Suppressor macrophage (primary cell): ENCODE results near the gene FOXP4.
"Not testable (repeated sequence)": the region's sequence is repeated elsewhere in the genome, so short reads cannot be mapped to it uniquely, and the experiment has no call there.

Experiments used
- DNase-seq, 4 experiments: peaks; one replicate each; pipeline ENCODE4 v3.0.0-alpha.2; 2020 to 2022

FOXP4 gene

GRCh38 chr6:41600499-41601247 is 54.5 kb downstream of the FOXP4 start:
- DNase-seq = no peak

- no peak for DNase-seq
These were observed 55.0 kb downstream of the FOXP4 start for GRCh38 chr6:41601248-41601549.

- no peak for DNase-seq
These were observed 56.2 kb downstream of the FOXP4 start for GRCh38 chr6:41602422-41602743.

GRCh38 chr6:41602864-41603608 is 56.9 kb downstream of the FOXP4 start:
- peak; percentile 86 to 94 (median 88) for DNase-seq

DNA sequence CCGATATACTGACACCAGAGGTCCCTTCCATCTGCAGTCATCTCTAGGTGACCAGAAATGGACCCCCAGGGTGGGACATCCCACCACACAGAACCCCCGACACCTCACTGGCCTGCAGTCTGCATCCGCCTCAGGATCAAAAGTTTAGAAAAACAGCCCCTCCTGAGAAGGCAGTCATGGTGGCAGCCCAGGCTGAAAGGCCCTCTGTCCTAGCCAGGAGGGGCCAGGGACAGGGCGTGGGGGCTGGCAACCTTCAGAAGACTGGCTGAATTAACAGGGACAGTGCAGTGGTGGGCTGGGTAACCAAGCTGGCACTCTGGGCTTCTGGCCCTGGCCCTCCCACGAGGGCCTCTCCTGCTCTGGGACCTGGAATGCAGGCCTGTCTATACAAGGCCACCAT is 57.8 kb downstream of the FOXP4 start:
- DNase-seq = no peak

- no peak for DNase-seq
These were observed 59.5 kb downstream of the FOXP4 start for GRCh38 chr6:41605649-41606048.

DNA sequence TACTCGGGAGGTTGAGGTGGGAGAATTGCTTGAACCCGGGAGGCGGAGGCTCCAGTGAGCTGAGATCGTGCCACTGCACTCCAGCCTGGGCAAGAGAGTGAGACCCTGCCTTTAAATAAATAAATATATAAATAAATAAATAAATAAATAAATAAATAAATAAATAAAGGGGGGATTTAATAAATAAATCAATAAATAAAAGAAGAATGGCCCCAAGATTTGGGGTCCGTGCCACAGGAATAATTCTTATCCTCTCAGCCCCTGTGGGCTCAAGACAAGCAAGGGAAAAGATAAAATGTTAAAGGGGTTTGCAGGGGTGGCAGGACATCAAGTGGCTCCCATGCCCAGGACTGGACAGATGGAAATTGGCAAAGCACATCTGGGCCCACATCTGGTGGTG is 60.9 kb downstream of the FOXP4 start:
- no peak for DNase-seq

- no peak for DNase-seq
These were observed 61.6 kb downstream of the FOXP4 start for GRCh38 chr6:41607736-41608135.

DNA sequence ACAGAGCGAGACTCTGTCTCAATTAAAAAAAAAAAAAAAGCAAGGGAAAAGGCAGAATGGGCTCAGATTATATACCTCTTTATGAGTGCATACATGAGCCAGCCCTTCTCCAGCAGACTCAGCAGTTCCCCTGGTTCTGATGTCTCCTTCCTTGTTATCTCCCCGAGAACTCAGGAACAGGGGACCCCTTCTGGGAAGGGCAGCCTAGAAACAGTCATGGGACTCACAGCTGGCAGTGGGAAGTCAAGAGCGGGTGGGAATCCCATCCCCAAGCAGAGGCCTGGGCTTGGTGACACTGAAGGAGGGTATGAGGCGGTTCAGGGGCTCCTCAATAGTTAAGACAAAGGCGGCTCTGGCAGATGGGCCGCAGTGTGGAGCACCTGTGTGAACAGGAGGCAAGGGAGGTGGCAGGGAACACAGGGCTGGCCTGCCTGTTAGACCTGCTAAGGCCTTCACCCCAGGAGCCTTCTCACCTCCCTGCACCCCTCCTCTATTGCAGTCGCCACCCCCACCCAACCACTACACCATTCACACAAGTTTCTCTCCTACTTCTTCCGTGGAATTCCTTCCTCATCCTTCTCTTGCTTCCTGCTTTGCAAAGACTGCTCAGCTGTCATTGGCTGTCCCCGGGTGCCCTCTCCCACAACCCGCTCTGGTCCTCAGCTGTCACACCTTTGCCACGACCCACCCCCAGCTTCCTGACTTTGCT is 62.4 kb downstream of the FOXP4 start:
- DNase-seq = no peak

GRCh38 chr6:41614715-41615114 is 68.5 kb downstream of the FOXP4 start:
- no peak for DNase-seq

DNA sequence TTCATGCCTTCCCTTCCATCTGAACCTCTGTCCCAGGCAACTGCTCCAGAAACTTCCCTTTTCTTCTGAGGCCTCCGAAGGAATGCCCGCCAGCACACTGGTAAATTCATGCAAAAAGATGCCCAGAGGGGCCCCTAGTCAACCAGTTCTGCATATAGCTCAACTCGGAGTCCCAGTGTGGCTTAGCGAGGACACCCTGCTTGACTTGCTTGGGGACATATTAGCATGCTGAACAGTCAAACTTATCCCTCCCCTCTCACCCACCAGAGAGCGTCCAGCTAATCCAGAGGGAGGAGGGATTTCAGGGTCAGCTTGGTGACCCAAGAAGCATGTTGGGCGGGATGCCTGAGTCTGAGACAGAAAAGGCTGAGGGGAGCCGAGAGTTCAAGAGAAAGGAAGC is 69.1 kb downstream of the FOXP4 start:
- no peak for DNase-seq

- DNase-seq = no peak
These were observed 72.4 kb downstream of the FOXP4 start for GRCh38 chr6:41618598-41618997.

- DNase-seq = not testable (repeated sequence)
These were observed 73.0 kb downstream of the FOXP4 start for GRCh38 chr6:41619193-41619592.

DNA sequence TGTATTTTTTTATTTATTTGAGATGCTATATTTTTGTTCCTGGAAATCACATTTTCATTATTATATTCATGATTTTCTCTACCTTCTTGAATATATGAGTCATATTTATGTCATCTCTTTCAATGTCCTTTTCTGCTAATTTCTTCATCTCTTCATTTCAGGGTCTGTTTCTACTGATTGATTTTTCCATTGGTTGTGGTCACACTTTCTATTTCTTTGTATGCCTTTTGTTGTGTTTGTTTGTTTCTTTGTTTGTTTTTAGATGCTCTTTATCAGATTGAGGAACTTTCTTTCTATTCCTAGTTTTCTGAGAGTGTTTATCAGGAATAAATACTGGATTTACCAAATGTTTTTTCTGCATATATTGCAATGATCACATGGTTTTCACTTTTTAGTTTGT is 75.2 kb downstream of the FOXP4 start:
- no peak for DNase-seq

DNA sequence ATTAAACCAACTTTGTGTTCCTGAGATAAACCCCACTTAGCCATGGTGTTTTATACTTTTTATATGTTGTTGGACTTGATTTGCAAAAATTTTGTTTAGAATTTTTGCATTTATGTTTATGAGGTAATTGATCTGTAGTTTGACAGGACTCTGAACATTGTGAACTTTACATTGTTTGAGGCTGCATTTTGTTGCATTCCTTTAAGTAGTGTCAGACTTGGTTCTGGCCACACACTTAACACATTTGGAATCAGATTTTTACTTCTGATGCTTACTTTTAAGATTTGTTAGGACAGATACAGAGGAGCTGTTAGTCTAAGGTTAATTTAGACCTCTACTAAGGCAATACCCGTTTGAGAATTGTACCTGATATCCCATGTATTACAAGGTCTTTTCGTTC is 75.6 kb downstream of the FOXP4 start:
- DNase-seq = no peak

DNA sequence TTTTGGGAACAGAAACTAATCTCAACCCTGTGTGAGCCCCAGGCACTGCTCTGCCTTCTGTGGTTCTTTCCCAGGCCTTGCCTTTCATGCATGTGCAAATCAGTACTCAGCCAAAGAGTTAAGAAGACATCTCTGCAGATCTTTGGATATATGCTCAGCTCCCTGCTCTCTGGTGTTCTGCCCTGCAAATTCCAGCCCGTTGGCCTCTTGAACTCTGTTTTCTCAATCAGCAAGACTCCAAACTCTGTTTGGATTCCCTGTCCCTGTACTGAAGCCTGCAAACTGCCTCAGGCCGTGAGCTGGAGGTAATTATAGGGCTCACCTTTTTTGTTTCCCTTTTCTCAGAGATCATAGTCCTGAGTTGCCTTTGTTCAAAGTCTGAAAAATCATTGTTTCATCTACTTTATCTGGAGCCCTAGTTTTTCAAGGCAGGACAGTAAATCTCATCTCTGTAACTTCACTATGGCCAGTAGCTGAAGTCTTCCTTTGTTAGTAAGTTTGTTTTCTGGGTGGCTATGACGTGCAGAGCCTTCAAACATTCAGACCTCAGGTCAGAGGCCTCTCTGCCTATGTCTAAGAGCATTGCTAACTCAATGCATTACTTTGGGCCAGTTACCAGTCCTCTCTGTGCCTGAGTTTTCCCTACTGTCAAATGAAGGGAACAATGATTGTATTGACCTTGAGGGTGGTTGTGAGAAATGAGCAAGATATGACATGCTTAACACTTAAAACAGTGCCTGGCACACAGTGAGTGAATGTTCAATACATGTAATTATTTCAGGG is 76.2 kb downstream of the FOXP4 start:
- no peak for DNase-seq

- DNase-seq = no peak
These were observed 77.1 kb downstream of the FOXP4 start for GRCh38 chr6:41623330-41623729.

DNA sequence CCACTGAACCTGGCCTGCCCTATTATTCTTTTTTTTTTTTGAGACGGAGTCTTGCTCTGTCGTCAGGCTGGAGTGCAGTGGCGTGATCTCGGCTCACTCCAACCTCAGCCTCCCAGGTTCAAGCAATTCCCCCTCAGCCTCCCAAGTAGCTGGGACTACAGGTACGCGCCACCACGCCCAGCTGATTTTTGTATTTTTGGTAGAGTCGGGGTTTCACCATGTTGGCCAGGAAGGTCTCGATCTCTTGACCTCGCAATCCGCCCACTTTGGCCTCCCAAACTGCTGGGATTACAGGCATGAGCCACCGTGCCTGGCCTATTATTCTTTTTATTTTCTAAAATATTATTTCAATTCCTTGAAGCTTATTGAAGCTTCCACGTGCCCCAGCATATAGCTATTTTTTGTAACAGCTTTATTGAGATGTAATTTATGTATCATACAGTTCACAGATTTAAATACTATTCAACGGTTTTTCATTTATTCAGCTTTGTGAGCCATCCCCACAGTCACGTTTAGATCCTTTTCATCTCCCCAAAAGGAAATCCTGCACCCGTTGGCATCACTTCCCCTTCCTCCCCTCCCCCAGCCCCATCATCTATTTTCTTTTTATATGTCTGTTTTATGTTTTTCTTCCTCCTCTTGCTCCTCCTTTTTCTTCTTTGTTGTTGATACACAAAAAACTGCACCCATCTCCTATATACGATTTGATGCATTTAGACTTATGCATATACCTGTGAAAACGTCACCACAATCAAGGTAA is 78.6 kb downstream of the FOXP4 start:
- DNase-seq = no peak

DNA sequence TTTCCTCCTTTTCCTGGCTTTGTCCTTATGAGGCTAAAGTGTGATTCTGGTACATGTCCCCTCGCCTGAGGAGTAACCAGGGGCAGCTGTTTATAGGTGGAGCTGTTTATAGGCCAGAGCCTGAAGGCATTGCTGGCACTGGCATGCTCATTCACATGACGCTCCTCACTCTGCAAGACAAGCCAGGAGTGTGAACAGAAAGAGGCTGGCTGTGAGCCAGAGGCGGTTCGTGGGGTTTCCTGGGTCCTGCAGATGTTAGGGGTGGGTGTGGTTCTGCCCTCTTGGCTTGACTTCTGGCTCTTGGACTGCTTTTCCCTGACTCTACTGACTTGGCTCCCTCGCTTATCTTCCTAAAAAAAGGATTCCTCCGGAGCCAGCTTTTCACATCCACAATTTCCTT is 79.3 kb downstream of the FOXP4 start:
- DNase-seq = no peak

GRCh38 chr6:41626022-41626421 is 79.8 kb downstream of the FOXP4 start:
- DNase-seq = no peak

GRCh38 chr6:41626917-41627316 is 80.7 kb downstream of the FOXP4 start:
- DNase-seq = no peak

DNA sequence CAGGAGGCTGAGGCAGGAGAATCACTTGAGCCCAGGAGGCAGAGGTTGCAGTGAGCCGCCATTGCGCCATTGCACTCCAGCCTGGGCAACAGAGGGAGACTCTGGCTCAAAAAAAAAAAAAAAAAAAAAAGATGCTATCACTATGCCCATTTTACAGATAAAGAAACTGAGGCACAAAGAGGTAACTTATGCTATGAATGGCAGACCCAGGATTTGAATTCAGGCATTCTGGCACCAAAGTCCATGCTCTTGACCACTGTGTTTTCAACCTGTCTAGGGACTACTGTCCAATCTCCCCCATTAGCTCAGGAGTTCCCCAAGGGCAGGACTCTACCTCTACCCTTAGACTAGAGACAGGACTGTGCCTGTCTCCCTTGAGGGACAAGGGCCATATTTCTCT is 82.9 kb downstream of the FOXP4 start:
- DNase-seq = no peak

DNA sequence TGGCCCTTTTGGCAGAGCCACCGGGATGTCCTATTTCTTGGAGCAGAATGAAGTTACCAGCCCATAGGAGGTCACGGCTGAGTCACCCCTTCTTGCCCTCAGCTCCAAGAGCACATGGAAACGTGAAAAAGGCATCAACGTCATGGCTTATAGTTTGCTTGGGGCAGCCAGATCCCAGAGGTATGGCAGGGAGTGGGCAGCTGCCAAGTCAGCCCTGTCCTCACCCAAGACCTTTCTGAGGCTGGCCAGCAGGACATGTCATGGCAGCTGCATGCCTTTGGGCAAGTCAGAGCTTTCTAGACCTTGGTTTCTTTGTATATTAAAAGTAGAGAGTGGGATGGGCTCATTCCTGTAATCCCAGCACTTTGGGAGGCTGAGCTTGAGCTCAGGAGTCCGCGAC is 83.9 kb downstream of the FOXP4 start:
- DNase-seq = no peak
